Stomach (tissue), 4 donors: Measurements from ENCODE around the gene ACTMAP.

Source experiments
- CTCF ChIP-seq, 7 experiments: fragments of 450-650 bp in 4 of 7; fragments of 200-600 bp in 3 of 7; sonication (generic) in 3 of 7; IDR thresholded peaks; one replicate each; pipeline ENCODE4 v1.5.1; 2016 to 2019; ENCODE audit warnings: antibody characterized with exemption in 7 of 7, control low read depth in 2 of 7, mild to moderate bottlenecking in 1 of 7
- POLR2AphosphoS5 ChIP-seq, 3 donors: sonication (generic); formaldehyde crosslinking; IDR thresholded peaks; one replicate each; pipeline ENCODE4 v1.6.1; 2016; ENCODE audit warnings: antibody characterized with exemption in 3 of 3

- no peak for TF ChIP-seq CTCF (IDR thresholded peaks at IDR 0.05)
- no peak for TF ChIP-seq POLR2AphosphoS5 (IDR thresholded peaks at IDR 0.05)
Measured at GRCh38 chr19:40692212-40692551, 58.1 kb downstream of the ACTMAP start.
